GM19043 (cell line): ENCODE data around the gene PTGFRN.

Source experiments
- ATAC-seq: cut with Tn5 transposase; IDR thresholded peaks from one replicate; pipeline ENCODE4 v1.9.1; 2021; ENCODE audit warnings: low read depth; ENCODE audit not compliant: unreplicated experiment

Gene PTGFRN

DNA sequence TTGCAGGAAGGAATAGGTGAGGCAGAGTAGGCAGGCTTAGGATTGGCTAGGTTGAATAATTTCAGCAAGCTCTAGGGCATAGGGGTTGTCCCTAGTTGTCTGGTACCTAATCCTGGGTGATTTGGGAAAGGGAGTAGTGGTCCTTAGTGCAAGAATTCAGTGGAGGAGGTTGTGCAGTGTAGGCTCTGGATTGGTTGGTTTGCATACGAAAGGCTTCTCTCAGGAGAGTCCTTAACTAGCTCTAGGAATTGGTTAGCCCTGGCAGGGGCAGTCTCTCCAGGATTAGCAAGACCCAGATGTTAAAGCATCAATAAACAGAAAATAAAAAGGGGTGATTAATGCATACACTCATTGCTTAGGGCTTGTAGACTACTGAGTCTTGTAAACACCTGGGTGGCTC, 82.2 kb downstream of the PTGFRN start:
- no peak for ATAC-seq

DNA sequence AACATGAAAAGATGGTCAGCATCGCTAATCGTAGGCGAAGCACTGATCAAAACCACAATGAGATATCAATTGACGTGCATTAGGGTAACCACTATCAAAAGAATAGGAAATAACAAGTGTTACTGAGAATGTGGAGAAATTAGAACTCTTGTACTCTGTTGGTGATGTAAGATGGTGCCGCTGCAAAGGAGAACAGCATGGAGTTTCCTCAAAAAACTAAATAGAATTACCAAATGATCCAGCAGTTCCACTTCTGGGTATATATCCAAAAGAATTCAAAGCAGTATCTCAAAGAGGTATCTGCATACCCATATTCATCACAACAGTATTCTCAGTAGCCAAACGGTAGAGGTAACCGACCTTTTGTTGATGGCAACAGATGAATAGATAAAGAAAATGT, 83.6 kb downstream of the PTGFRN start:
- ATAC-seq, result no peak

DNA sequence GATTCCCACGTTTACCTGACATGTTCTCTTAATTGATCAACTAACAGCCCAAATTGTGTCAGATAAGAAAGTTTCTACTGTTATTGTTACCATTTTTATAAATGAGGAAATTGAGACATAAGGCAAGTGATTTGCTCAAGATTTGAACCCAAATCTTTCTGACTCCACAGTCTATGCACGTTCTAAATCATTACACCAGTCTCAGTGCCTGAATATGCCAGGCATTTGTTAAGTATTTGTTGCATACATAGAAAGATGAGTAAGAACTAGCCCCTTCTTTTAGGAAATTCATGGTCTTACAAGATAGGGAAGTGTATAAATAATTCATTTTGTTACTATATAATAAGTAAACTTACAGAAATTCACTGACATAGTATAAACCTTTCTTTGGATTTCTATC, 84.7 kb downstream of the PTGFRN start:
- ATAC-seq, result no peak

DNA sequence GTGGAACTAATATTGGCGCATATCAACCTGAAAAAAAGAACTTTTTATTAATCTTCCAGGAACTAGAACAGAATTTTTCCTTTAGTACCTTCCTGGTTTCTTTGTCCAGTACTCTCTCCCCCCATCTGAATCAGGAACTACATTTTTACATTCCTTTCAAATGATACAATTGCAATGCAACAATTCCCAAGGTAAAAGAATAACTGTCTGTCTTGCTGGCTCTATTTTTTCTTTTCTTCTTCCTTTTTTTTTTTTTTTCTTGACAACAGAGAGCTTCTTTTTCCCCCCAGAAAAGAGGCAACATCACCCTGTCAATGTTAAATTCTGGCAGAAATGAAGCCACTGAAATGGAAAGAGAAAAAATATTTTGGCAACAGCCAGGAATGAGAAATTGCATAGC, 87.3 kb downstream of the PTGFRN start:
- no peak for ATAC-seq

DNA sequence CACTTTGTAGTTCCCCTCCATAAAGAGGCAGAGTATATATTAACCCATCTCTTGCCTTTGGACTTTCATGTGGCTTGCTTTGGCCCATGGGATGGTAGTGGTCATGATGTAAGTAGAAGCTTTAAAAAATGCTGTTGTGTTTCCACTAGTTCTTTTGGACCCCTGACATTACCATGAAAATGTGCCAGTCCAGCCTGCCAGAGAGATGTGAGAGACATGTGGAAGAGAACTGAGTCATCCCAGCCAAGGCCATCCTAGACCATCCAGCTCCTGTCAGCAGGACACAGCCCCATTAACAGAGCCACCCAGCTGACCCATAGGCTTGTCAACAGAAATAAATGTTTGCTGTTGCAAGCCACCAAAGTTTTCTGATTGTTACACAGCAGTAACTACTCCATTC, 87.9 kb downstream of the PTGFRN start:
- no peak for ATAC-seq

DNA sequence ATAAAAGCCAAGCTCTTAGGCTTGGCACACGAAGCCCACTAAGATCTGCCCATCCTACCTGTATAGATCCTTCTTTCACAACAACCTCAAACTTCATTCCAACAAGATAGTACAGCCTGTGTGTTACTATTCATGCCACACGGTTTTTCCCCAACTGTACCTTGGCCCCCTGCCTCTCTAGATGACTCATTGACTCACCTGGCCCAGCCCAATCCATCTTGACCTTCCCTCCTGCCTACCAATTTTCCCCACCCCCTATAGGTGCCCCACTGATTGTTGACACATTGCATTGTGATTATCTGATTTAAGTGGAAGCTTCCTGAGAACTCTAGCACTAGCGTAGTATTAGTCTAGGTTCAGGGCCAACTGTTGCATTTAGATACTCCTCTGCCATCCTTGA, 89.9 kb downstream of the PTGFRN start:
- ATAC-seq, result no peak

DNA sequence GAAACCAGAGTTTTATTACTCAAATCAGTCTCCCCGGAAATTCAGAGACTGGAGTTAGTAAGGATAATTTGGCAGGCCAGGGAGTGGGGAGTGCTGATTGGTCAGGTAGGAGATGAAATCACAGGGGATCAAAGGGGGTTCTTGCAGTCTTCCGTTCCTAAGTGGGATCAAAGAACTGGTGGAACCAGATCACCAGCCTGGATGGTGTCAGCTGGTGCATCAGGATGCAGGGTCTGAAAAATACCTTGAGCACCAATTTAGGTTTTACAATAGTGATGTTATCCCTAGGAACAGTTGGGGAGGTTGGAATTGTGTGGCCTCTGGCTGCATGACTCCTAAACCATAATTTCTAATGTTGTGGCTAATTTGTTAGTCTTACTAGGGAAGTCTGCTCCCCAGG, 90.4 kb downstream of the PTGFRN start:
- no peak for ATAC-seq

DNA sequence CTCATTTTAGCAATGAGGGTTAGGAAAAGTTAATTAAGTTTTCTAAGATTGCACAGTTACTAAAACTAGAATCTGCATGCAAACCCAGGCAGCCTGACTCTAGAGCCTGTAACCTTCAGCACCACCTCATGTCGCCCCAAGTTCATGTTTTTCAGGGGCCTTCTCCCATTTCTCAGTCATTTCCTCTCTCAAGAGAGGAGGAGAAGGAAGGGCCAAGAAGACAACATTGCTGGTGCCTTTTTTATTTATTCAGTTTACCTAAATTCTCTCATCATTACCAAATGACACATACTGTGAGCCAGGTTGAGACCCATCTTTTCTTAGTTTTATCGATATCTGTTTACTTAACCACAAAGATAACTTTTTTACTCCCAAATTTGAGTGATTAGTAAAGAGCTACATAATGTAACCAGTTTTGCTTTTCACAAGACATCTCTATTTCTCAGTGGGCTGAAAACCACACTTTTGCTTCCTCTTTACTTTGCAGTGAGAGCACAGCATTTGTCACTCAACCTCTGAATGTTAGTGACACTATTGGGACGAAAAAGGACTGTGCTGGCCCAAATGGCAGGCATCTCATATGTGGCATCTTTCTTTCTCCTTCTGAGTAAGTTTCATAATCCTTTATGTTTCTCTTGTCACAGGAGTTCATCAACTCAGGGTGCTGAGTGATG, 91.7 kb downstream of the PTGFRN start, which contains the start of gene CD101:
Gene CD101, plus strand, starts transcription at position 507 of the 674 bp plus-strand sequence. Its CDS starts 58 bp downstream, at position 565.
- ATAC-seq, result peak; percentile 90

DNA sequence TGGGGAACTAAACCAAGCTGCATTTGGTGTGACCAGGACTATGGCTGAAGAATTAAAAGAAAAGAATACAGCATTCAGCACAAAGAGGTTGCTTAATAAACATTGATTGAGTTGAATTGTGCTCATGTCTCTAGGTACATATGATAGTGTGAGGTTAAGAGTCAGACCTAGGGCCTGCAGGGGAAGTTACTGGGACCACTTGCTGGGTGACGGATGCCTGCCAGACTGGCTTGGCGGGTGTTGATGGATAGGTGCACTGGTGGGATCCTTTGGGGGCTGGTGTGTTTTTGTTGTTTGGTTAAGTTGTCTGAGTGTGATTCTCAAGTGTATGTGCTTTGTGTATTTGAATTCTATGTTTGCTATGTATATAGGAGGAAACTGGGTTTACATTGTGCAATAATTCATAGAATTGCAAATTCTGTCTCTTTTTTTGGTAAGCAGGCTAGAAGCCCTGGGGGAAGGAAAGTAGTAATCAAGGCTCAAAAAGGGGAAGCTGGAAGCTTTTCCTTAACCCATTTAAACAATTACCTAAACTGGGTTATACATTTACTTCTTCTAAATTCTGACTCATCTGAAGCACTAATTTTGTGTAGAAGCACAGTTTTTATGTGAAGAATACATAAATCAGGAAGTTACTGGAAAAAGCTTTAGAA, 93.6 kb downstream of the PTGFRN start:
- ATAC-seq, result no peak

DNA sequence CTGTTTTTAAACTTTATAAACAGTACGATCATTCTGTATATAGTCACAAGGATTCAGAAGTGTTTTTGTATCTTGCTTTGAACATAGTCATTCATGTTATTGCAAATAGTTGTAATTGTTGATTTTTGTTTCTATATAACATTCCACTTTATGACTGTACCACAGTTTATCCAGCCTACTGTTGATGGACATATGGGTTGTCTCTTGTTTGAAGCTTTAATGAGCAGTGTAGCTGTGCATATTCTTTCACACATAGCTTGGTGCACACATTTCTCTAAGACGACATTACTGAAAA, 98.0 kb downstream of the PTGFRN start:
- no peak for ATAC-seq

DNA sequence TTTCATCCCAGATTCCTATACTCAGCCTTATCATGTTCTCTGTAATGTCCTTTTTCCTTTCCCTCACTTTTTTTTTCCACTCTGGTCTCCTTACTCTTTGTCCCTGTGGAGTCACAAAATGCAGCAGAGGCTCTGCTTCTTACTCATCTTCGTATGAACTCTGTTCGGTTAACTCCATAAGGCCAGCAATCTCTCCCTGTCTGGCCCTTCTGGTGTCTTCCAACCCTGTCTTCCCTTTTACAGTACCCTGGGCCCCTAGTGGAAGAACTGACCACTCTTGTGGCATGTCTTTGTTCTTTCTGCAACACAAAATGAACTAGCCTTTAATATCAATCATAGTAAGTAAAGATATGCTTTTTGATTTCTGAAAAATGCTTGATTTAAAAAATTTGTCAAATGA, 98.9 kb downstream of the PTGFRN start:
- ATAC-seq, result no peak

DNA sequence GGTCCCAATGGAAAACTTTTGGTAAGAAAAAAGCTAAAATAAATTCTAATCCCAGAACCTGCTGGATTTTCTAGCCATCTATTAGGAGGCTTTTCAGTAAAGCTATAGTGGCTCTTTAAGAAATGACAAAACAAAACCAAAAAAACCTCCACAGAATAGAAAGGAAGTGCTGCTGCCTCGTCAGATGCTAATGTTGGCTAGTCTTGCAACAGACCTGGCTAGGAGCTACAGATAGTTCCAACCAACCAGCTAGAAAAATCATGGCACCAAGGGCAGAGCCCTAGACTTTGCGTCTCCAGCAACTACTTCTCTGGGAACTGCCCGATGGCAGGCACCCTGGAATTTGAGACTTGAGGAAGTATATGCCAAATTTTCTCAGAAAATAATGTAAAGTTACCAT, 99.4 kb downstream of the PTGFRN start:
- ATAC-seq, result no peak

DNA sequence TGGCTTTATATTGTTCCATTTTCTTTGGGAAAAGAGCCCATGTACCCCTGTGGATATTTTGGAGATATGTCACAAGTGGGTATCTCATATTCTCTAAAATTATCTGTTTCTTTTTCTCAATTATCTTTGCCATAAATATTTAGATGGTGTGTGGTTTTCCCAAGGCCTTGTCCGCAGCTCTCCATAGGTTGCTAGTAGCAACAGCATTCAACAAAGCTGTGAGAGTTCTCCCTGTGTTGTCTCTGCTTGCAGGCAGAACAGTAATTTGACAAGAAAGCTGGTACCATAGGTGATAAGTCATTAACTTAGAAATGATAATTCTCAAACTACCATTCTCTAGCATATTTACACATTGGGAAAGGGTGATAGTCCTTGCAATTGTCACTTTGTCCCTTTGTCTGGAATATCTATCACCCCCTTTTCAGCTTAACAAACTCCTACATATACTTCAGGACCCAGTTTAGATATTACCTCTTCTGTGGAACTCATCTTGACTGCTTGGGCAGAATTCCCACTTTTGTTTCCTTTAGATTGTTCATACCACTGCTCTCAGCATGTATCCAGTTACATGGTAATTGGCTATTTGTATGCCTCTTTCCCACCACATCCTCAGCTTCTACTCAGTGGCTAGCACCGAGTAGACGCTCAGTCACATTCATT, 100.7 kb downstream of the PTGFRN start:
- no peak for ATAC-seq

DNA sequence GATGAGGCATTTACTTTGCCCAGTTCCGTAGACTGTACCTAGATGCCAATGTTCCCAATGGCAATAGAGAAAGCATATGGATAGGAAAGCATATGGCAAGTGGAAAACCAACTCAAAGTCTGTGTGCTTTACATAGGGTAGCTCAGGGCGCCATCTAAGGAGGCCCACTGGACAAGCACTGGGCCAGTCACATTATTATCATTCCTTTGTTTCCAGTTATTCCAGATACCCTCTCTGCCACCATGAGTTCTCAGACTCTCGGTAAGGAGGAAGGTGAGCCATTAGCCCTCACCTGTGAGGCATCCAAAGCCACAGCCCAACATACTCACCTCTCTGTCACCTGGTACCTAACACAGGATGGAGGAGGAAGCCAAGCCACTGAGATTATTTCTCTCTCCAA, 101.6 kb downstream of the PTGFRN start:
- no peak for ATAC-seq

DNA sequence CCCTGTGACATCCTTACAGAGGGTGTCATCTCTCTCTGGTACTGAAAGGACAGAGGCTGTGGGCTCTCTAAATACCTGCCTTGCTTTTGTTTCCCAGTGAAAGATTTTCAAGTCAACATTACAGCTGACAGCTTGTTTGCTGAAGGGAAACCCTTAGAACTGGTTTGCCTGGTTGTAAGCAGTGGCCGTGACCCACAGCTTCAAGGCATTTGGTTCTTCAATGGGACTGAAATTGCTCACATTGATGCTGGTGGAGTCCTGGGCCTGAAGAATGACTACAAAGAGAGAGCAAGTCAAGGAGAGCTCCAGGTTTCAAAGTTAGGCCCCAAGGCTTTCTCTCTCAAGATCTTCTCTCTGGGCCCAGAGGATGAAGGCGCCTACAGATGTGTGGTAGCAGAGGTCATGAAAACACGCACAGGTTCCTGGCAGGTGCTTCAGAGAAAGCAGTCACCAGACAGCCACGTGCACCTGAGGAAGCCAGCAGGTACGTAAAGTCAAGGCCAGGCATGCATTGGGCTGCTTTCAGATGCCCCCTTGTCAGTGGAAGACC, 103.7 kb downstream of the PTGFRN start:
- ATAC-seq, result no peak

DNA sequence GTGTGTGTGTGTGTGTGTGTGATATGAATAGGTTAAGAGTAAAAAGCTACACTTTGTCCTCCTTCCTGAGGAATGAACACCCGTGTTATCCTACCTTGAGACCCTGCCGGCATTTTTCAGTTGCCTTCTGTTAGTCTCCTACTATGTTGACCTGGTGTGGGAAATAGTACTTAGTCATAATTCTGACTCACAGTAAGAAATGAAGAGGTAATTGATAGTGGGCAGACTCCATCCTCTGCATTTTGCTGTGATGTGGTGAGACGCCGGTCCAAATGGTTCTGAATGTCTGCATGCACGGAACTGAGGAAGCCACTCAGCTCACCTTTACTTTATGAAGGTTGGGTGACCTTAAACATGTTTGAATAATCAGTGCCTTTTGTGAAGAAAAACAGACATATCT, 104.5 kb downstream of the PTGFRN start:
- ATAC-seq, result no peak

DNA sequence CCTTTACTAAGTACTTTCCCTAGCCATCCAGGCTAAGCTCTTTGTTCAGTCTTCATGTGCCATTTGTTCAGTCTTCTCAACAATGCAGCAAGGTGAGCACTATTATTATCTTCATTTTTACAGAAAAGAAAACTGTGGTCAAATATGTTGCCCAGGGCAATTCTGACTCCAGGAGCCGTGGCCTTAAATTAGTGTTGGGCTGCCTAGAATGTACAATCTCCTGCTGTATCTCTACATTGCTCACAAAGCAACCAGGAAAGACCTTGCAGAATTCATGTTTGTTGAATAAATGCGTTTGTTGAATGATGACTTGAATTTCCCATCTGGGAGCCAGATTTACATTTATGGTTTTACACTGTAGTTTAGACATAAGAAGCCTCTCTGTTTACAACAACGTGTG, 106.0 kb downstream of the PTGFRN start:
- no peak for ATAC-seq

DNA sequence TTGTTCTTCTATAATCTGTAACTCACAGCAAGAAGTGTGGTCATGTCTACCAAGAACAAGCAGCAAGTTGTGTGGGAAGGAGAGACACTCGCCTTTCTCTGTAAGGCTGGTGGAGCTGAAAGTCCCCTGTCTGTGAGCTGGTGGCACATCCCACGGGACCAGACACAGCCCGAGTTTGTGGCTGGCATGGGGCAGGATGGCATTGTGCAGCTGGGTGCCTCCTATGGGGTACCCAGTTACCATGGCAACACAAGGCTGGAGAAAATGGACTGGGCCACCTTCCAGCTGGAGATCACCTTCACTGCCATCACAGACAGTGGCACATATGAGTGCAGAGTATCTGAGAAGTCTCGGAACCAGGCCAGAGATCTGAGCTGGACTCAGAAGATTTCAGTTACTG, 107.3 kb downstream of the PTGFRN start:
- no peak for ATAC-seq

DNA sequence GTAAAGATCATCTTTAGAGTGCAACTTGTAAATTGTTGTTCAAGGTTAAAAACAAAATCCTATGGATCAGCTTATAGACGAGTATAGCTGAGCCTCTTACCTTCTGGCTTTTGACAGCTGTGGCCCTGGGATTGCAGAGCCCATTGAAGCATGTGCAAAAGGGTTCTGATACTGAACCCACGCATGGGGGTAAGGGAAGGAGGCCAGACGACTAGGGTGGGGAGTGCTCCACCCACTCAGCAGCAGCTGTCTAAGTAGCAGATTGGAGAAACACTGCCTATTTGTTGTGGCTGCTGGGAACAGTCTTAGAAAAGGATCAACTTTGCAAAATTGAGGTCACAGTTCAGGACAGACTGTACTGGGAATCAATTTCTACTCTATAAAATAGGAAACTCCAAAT, 107.9 kb downstream of the PTGFRN start:
- ATAC-seq, result no peak

DNA sequence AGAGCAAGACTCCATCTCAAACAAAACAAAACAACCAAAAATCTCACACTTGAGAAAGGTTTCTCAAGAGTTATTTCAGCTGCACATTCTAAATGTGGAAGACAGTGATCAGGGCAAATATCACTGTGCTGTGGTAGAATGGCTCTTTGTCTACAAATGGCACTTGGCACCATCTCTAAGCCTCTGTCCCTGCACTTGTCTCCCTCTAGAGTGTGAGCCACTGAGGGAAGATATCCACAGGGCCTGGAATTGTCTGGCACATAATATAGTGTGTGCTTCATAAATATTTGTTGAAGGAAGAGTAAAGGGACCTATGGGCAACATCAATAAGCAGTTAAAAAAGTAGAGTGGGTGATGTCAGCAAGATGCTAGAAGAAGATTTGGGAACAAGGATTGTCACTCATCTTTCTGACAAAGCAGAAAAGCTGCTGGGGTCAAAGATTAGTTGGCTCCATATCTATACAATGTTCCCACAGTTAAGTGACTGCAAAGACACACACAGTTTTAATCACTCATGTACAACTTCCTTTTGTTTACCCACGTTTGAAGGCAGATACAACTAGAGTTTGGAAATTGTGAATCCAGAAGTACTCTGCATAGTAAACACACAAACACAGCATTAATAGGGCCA, 110.9 kb downstream of the PTGFRN start:
- ATAC-seq, result no peak

DNA sequence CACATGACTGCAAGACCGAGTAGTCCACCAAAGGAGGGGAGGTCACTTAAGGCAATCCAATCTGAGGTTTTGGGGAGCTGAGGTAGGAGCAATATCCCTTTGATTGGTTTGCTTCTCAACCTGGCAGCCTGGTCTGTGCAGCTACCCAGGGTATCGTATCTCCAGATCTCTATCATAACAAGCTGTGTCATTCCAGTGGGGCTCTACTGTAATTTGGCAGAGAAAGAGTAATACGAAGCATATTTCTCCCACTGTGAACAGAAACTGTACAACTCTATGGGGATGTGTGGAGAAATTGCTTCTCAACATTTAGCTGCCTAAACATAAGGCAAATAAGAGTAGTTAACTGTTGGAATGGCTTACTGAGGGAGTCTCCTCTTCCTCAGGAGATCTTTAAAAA, 112.4 kb downstream of the PTGFRN start:
- no peak for ATAC-seq
